ENCODE measurements around the gene CELF4. TPM values are rescaled to one million over a fixed set of nuclear protein-coding genes. Genes with fewer than 3 reads are reported as not detected.

CELF4 gene
- total RNA-seq, 3 donors from 2014 or later = 1.0 TPM; not detected in 2

GRCh38 chr18:37460604-37461003 lies 105.0 kb downstream of the CELF4 start:
- intact Hi-C loops (cut with DNase I; ENCODE audit: low total_unique reads) = loop anchor here (5.0 to 10.0 kb wide), 2 partner anchors 74 to 213 kb away; no protein-coding TSS in a partner anchor

GRCh38 chr18:37458697-37459096 lies 106.9 kb downstream of the CELF4 start:
- H3K27ac ChIP-seq = no peak overlapping the region
- H3K4me3 ChIP-seq = no peak overlapping the region
- TF ChIP-seq POLR2A (IDR thresholded peaks at IDR 0.05) (no peak), POLR2AphosphoS5 (IDR thresholded peaks at IDR 0.05) (no peak), CTCF (IDR thresholded peaks at IDR 0.05) (no peak)
- intact Hi-C loops (cut with DNase I; ENCODE audit: low total_unique reads) = no loop called here
- H3K36me3 ChIP-seq = no peaks in the 10 kb centered on the region
- DNase-seq (ENCODE audit: low spot score in 2 of 2) = no peak
- H3K4me1 ChIP-seq = no peaks in the 10 kb centered on the region
- no peaks in the 10 kb centered on the region for H3K9me3 ChIP-seq
- H3K27me3 ChIP-seq = no peaks in the 10 kb centered on the region

More at GRCh38 chr18:37460604-37461003, 105.0 kb downstream of the CELF4 start:
- TF ChIP-seq POLR2AphosphoS5 (IDR thresholded peaks at IDR 0.05) = no peak
- no peak for TF ChIP-seq CTCF (IDR thresholded peaks at IDR 0.05)
- no peak for TF ChIP-seq POLR2A (IDR thresholded peaks at IDR 0.05)
- Histone ChIP-seq H3K4me3 (no peak overlapping the region), H3K36me3 (no peaks in the 10 kb centered on the region), H3K27ac (no peak overlapping the region), H3K27me3 (no peaks in the 10 kb centered on the region), H3K9me3 (no peaks in the 10 kb centered on the region), H3K4me1 (no peaks in the 10 kb centered on the region)
- no peak for DNase-seq (ENCODE audit: low spot score in 2 of 2)

- no peaks in the 10 kb centered on the region for H3K9me3 ChIP-seq
- no peak for DNase-seq (ENCODE audit: low spot score in 2 of 2)
- no peaks in the 10 kb centered on the region for H3K27me3 ChIP-seq
- intact Hi-C loops (cut with DNase I; ENCODE audit: low total_unique reads) = no loop called here
- TF ChIP-seq POLR2A (IDR thresholded peaks at IDR 0.05) = no peak
- TF ChIP-seq POLR2AphosphoS5 (IDR thresholded peaks at IDR 0.05) = no peak
- no peak for TF ChIP-seq CTCF (IDR thresholded peaks at IDR 0.05)
- no peaks in the 10 kb centered on the region for H3K36me3 ChIP-seq
- no peaks in the 10 kb centered on the region for H3K4me1 ChIP-seq
- no peak overlapping the region for H3K27ac ChIP-seq
- no peak overlapping the region for H3K4me3 ChIP-seq
Measured at GRCh38 chr18:37457753-37458152, 107.8 kb downstream of the CELF4 start.

GRCh38 chr18:37457341-37457740 lies 108.3 kb downstream of the CELF4 start:
- intact Hi-C loops (cut with DNase I; ENCODE audit: low total_unique reads) = no loop called here
- DNase-seq (ENCODE audit: low spot score in 2 of 2) = no peak
- TF ChIP-seq CTCF (IDR thresholded peaks at IDR 0.05) (no peak), POLR2A (IDR thresholded peaks at IDR 0.05) (no peak), POLR2AphosphoS5 (IDR thresholded peaks at IDR 0.05) (no peak)
- Histone ChIP-seq H3K27me3 (no peaks in the 10 kb centered on the region), H3K4me1 (peaks cover 0 to 1% of the 10 kb centered on the region in 2 donors), H3K27ac (no peak overlapping the region), H3K4me3 (no peak overlapping the region), H3K36me3 (no peaks in the 10 kb centered on the region), H3K9me3 (no peaks in the 10 kb centered on the region)

- H3K9me3 ChIP-seq = no peaks in the 10 kb centered on the region
- no peak for DNase-seq (ENCODE audit: low spot score in 2 of 2)
- H3K27ac ChIP-seq = no peak overlapping the region
- no peaks in the 10 kb centered on the region for H3K27me3 ChIP-seq
- peaks cover 0 to 2% of the 10 kb centered on the region in 2 donors for H3K4me1 ChIP-seq
- no peak overlapping the region for H3K4me3 ChIP-seq
- intact Hi-C loops (cut with DNase I; ENCODE audit: low total_unique reads) = no loop called here
- TF ChIP-seq POLR2AphosphoS5 (IDR thresholded peaks at IDR 0.05) (no peak), CTCF (IDR thresholded peaks at IDR 0.05) (no peak), POLR2A (IDR thresholded peaks at IDR 0.05) (no peak)
- H3K36me3 ChIP-seq = no peaks in the 10 kb centered on the region
Measured at GRCh38 chr18:37456873-37457272, 108.7 kb downstream of the CELF4 start.

Measured in breast epithelium (tissue), 4 donors.